SK-N-MC (cell line): Measurements from ENCODE around the gene FAM53B.

Source experiments
- DNase-seq: peaks from one replicate; pipeline ENCODE4 v3.0.0-alpha.2; 2011; ENCODE audit warnings: low read depth, low spot score
- H3K27ac ChIP-seq: fragments of 200-600 bp; sonication (generic); 2 replicates; pipeline ENCODE4 v1.5.1; 2016; ENCODE audit warnings: mixed run types
- H3K36me3 ChIP-seq: fragments of 200-600 bp; sonication (generic); 2 replicates; pipeline ENCODE4 v1.6.1; 2017; ENCODE audit warnings: antibody characterized with exemption, low read length, mixed read lengths; ENCODE audit not compliant: insufficient read depth
- H3K4me3 ChIP-seq: fragments of 200-600 bp; sonication (generic); 2 replicates; pipeline ENCODE4 v1.5.1; 2016
- H3K9ac ChIP-seq: fragments of 200-600 bp; sonication (generic); 2 replicates; pipeline ENCODE4 v1.8.0; 2017; ENCODE audit warnings: mixed run types, mixed read lengths; ENCODE audit not compliant: insufficient read length
- H3K9me3 ChIP-seq: fragments of 200-600 bp; sonication (generic); 2 replicates; pipeline ENCODE4 v1.6.1; 2017; ENCODE audit warnings: low read depth, mild to moderate bottlenecking, antibody characterized with exemption, low read length, moderate library complexity, mixed read lengths
- EZH2 ChIP-seq: fragments of 200-600 bp; sonication (generic); IDR thresholded peaks from one replicate; pipeline ENCODE4 v1.6.1; 2017; ENCODE audit warnings: antibody characterized with exemption
- FOXP2 ChIP-seq: optimal IDR thresholded peaks from 2 replicates; pipeline ENCODE3; 2011; ENCODE audit warnings: mild to moderate bottlenecking, moderate library complexity; ENCODE audit not compliant: insufficient read depth; ENCODE audit errors: extremely low read length, control extremely low read depth
- POLR2AphosphoS5 ChIP-seq: IDR thresholded peaks from 2 replicates; pipeline ENCODE4 v1.6.1; 2012; ENCODE audit warnings: mild to moderate bottlenecking, low read depth, low read length, borderline replicate concordance

Gene FAM53B

DNA sequence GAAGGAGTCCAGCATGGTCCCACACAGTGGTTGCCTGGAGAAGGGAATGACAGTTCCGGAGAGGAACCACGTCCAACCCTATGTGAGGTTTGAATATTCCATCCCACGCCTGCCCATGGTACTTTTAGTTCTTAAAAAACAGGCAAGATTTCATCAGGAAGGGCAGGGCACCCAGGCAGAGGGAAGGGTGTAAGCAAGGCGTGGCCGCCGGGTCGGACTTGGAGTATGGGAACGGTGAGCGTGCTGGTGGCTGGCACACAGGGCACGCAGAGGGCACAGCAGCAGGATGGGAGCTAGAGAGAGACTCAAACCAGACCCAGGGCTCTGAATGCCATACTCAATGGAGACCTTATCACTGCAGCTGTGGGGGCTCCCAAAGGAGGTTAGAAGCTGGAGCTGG, 34.3 kb downstream of the FAM53B start:
- H3K9ac ChIP-seq = no peak overlapping the region
- no peak overlapping the region for H3K27ac ChIP-seq
- TF ChIP-seq POLR2AphosphoS5 (no peak), EZH2 (no peak)
- no peak for DNase-seq
- no peaks in the 10 kb centered on the region for H3K9me3 ChIP-seq
- no peaks in the 10 kb centered on the region; the same call in 1 of the 2 replicates for H3K36me3 ChIP-seq
- H3K4me3 ChIP-seq = no peak overlapping the region

- H3K9ac ChIP-seq = no peak overlapping the region
Observed at GRCh38 chr10:124708922-124709520, 35.2 kb downstream of the FAM53B start.

DNA sequence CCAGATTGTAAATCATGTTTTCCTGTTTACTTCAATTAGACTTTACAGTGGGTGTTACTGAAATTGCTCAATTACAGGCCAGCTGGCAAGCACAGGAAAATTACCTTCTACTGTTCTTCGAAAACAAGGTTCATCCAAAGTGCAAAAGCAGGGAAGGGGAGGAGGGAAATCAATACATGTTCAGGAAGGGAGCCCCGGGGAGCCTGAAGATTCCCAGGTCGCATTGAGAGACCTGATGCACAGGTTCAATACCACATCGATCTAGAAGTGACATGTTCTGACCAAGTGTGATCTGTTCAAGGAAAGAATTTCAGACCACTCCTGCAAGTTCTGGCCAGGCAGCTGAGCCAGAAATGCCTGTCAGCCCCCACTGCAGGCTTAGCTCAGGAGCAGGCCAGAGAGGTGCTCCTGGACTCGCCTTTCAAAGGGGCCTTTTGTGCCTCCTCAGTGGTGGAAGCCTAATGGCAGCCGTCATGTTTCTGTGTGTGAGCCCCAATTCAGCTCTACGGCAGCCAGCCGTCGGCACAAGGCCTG, 35.9 kb downstream of the FAM53B start:
- Histone ChIP-seq H3K9ac (no peak overlapping the region), H3K36me3 (no peaks in the 10 kb centered on the region; the same call in 1 of the 2 replicates), H3K27ac (no peak overlapping the region), H3K4me3 (no peak overlapping the region), H3K9me3 (no peaks in the 10 kb centered on the region)
- TF ChIP-seq EZH2 (no peak), FOXP2 (no peak)
- DNase-seq = no peak

More at GRCh38 chr10:124708922-124709520, 35.2 kb downstream of the FAM53B start:
- H3K9me3 ChIP-seq = no peaks in the 10 kb centered on the region
- no peaks in the 10 kb centered on the region; the same call in 1 of the 2 replicates for H3K36me3 ChIP-seq
- no peak overlapping the region for H3K4me3 ChIP-seq
- no peak for DNase-seq
- H3K27ac ChIP-seq = no peak overlapping the region
- TF ChIP-seq EZH2 = no peak
- no peak for TF ChIP-seq POLR2AphosphoS5
- TF ChIP-seq FOXP2 = no peak

DNA sequence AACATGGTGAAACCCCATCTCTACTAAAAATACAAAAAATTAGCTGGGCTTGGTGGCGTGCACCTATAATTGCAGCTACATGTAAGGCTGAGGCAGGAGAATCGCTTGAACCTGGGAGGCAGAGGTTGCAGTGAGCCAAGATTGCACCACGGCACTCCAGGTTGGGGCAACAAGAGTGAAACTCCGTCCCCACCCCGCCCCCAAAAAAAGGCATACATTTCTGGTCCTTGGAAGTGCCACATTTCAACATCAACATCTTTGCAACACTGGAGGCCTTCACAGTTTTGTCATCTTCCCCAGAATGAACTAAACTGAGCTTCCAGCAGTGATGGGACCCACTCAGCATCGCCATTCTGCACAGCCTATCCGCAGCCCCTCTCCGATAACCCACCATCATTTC, 36.6 kb downstream of the FAM53B start:
- TF ChIP-seq POLR2AphosphoS5 = no peak
- no peak for TF ChIP-seq FOXP2
- no peak for TF ChIP-seq EZH2
- Histone ChIP-seq H3K4me3 (no peak overlapping the region), H3K9me3 (no peaks in the 10 kb centered on the region), H3K27ac (no peak overlapping the region), H3K9ac (no peak overlapping the region), H3K36me3 (no peaks in the 10 kb centered on the region; the same call in 1 of the 2 replicates)
- no peak for DNase-seq

DNA sequence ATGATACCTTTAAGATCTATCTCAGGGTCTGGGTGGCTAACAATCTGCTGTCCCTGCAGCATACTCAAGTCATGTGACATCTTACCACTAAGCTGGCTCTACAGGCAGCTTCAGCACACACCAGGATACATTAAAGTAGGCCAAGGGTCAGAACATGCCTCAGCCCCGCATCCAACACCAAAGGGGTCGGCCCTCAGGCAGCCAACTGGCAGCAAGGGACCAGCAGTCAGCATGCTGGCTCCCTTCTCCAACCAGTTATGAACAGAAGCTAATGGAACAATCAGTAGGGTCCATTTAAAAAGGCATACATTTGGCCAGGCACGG, 37.1 kb downstream of the FAM53B start:
- Histone ChIP-seq H3K4me3 (no peak overlapping the region), H3K9me3 (no peaks in the 10 kb centered on the region), H3K36me3 (no peaks in the 10 kb centered on the region; the same call in 1 of the 2 replicates), H3K27ac (no peak overlapping the region), H3K9ac (no peak overlapping the region)
- TF ChIP-seq EZH2 (no peak), FOXP2 (no peak), POLR2AphosphoS5 (no peak)
- DNase-seq = no peak

GRCh38 chr10:124706462-124707143, 37.6 kb downstream of the FAM53B start:
- TF ChIP-seq EZH2 (no peak), FOXP2 (no peak), POLR2AphosphoS5 (no peak)
- no peak overlapping the region for H3K27ac ChIP-seq

DNA sequence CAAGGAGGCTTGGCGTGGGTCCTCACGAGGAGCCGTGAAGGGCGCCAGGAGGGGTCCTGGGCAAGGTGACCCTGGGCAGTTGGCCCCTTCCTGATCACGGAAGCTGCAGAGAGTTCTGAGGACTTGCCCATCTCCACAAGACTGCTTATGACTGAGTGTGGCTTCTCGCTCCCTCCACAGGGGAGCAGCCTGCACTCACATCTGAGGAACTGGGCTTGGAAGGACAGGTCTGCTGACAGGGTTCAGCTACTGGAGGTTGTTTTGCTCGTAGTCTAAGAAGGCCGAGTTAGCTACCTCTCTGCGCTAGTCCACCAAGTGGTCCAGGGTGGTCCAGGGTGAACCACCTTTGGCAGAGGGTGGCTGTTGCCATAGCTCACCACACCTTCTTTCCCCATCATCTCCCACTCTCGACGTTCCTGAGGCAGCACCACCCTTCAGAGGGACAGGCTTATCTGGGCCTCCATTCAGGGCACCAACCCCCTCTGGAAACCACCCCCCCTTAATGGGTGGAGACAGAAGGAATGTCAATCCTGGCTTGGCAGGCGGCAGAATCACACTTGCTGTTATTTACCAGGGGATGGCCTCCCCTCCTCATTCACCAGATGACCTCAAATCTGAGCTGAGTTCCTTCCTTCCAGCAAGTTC, 38.2 kb downstream of the FAM53B start:
- TF ChIP-seq FOXP2 (no peak), EZH2 (no peak), POLR2AphosphoS5 (no peak)
- Histone ChIP-seq H3K4me3 (no peak overlapping the region), H3K9me3 (no peaks in the 10 kb centered on the region), H3K36me3 (no peaks in the 10 kb centered on the region; the same call in 1 of the 2 replicates), H3K9ac (no peak overlapping the region), H3K27ac (no peak overlapping the region)
- no peak for DNase-seq

More at GRCh38 chr10:124706462-124707143, 37.6 kb downstream of the FAM53B start:
- no peak for DNase-seq
- Histone ChIP-seq H3K9me3 (no peaks in the 10 kb centered on the region), H3K4me3 (no peak overlapping the region), H3K36me3 (no peaks in the 10 kb centered on the region; the same call in 1 of the 2 replicates), H3K9ac (no peak overlapping the region)

DNA sequence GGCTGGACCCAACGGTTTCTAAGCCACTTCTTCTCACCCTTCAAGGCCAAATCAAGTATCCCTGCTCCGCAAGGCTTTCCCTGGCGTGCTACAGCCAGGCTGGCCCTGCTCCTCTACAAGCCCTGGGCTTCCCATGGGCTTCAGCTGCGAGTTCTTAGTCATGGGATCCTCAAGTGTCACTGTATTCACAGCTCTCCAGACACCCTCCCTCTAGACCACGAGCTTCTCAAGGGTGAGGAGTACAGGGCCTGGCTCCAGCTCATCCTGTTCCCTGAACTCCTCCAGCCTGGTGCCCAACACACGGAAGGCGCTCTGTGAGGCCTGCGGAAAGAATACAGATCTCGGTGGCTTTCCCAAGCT, 38.8 kb downstream of the FAM53B start:
- Histone ChIP-seq H3K4me3 (no peak overlapping the region), H3K9ac (no peak overlapping the region), H3K36me3 (no peaks in the 10 kb centered on the region; the same call in 1 of the 2 replicates), H3K9me3 (no peaks in the 10 kb centered on the region), H3K27ac (no peak overlapping the region)
- no peak for DNase-seq
- TF ChIP-seq FOXP2 (no peak), EZH2 (no peak), POLR2AphosphoS5 (no peak)
